WTC11 (cell line): ENCODE data around the gene PKIB.

Experiments
- CBFB ChIP-seq: sonication (generic); formaldehyde crosslinking; IDR thresholded peaks from 2 replicates; pipeline ENCODE4 v1.8.1; 2022; ENCODE audit warnings: mild to moderate bottlenecking, low read depth, missing genetic modification reagents
- CTCF ChIP-seq: fragments of 200-600 bp; IDR thresholded peaks from 2 replicates; pipeline ENCODE4 v1.8.0; 2022; ENCODE audit warnings: antibody characterized with exemption
- ESRRA ChIP-seq: sonication (generic); formaldehyde crosslinking; IDR thresholded peaks from 2 replicates; pipeline ENCODE4 v1.8.1; 2022; ENCODE audit warnings: mild to moderate bottlenecking, missing genetic modification reagents, borderline replicate concordance
- GABPB1 ChIP-seq: sonication (generic); formaldehyde crosslinking; IDR thresholded peaks from 2 replicates; pipeline ENCODE4 v1.8.1; 2023; ENCODE audit warnings: mild to moderate bottlenecking, missing genetic modification reagents
- JUN ChIP-seq: sonication (generic); formaldehyde crosslinking; IDR thresholded peaks from 2 replicates; pipeline ENCODE4 v1.8.0; 2023; ENCODE audit warnings: mild to moderate bottlenecking, missing genetic modification reagents
- NR2C2 ChIP-seq: sonication (generic); formaldehyde crosslinking; IDR thresholded peaks from 2 replicates; pipeline ENCODE4 v1.8.0; 2022; ENCODE audit warnings: mild to moderate bottlenecking, missing genetic modification reagents
- SMAD3 ChIP-seq: sonication (generic); formaldehyde crosslinking; IDR thresholded peaks from 2 replicates; pipeline ENCODE4 v1.8.0; 2022; ENCODE audit warnings: missing genetic modification reagents, mild to moderate bottlenecking, borderline replicate concordance
- USF2 ChIP-seq: sonication (generic); formaldehyde crosslinking; IDR thresholded peaks from 2 replicates; pipeline ENCODE4 v1.8.1; 2023; ENCODE audit warnings: mild to moderate bottlenecking, missing genetic modification reagents, moderate library complexity
- ZBTB21 ChIP-seq: sonication (generic); formaldehyde crosslinking; IDR thresholded peaks from 2 replicates; pipeline ENCODE4 v1.8.1; 2023; ENCODE audit warnings: mild to moderate bottlenecking, missing genetic modification reagents, borderline replicate concordance
- ZNF219 ChIP-seq: sonication (generic); formaldehyde crosslinking; IDR thresholded peaks from 2 replicates; pipeline ENCODE4 v1.8.0; 2023; ENCODE audit warnings: missing genetic modification reagents, mild to moderate bottlenecking, borderline replicate concordance
- ZNF512 ChIP-seq: sonication (generic); formaldehyde crosslinking; IDR thresholded peaks from 2 replicates; pipeline ENCODE4 v1.8.1; 2022; ENCODE audit warnings: missing genetic modification reagents, borderline replicate concordance
- ZSCAN18 ChIP-seq: fragments of 250-450 bp; sonication (Bioruptor Pico); IDR thresholded peaks from 2 replicates; pipeline ENCODE4 v2.1.2; 2022; ENCODE audit warnings: mild to moderate bottlenecking, moderate library complexity

GRCh38 chr6:122712448-122713137 is 102.4 kb downstream of the PKIB start:
- TF ChIP-seq SMAD3 (CRISPR knock-in tag): no peak
- no peak for TF ChIP-seq CTCF
- TF ChIP-seq ESRRA (CRISPR knock-in tag): no peak
- no peak for TF ChIP-seq ZNF219 (CRISPR knock-in tag)
- TF ChIP-seq ZBTB21 (CRISPR knock-in tag): no peak
- TF ChIP-seq USF2 (CRISPR knock-in tag): no peak
- no peak for TF ChIP-seq JUN (CRISPR knock-in tag)
- no peak for TF ChIP-seq NR2C2 (CRISPR knock-in tag)
- TF ChIP-seq ZNF512 (CRISPR knock-in tag): no peak
- no peak for TF ChIP-seq CBFB (CRISPR knock-in tag)
- TF ChIP-seq ZSCAN18 (CRISPR knock-in tag): no peak
- TF ChIP-seq GABPB1 (CRISPR knock-in tag): no peak
